ENCODE results near the gene RFC3. TPM values are rescaled to one million over a fixed set of nuclear protein-coding genes. Genes with fewer than 3 reads are reported as not detected.

RFC3 gene
- total RNA-seq, 2 experiments from 2014 or later = 60.0 to 63.0 TPM

- peaks cover 4% of the 10 kb centered on the region for H3K9me3 Mint-ChIP-seq
- TF ChIP-seq, protein P1, sequence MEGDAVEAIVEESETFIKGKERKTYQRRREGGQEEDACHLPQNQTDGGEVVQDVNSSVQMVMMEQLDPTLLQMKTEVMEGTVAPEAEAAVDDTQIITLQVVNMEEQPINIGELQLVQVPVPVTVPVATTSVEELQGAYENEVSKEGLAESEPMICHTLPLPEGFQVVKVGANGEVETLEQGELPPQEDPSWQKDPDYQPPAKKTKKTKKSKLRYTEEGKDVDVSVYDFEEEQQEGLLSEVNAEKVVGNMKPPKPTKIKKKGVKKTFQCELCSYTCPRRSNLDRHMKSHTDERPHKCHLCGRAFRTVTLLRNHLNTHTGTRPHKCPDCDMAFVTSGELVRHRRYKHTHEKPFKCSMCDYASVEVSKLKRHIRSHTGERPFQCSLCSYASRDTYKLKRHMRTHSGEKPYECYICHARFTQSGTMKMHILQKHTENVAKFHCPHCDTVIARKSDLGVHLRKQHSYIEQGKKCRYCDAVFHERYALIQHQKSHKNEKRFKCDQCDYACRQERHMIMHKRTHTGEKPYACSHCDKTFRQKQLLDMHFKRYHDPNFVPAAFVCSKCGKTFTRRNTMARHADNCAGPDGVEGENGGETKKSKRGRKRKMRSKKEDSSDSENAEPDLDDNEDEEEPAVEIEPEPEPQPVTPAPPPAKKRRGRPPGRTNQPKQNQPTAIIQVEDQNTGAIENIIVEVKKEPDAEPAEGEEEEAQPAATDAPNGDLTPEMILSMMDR (IDR thresholded peaks at IDR 0.05) = no peak
- H3K27me3 Mint-ChIP-seq = no peaks in the 10 kb centered on the region
- no peak overlapping the region for H3K27ac Mint-ChIP-seq
- H3K4me3 Mint-ChIP-seq = no peak overlapping the region
- H3K4me1 Mint-ChIP-seq (ENCODE audit: low read depth) = no peaks in the 10 kb centered on the region
- intact Hi-C loops (cut with micrococcal nuclease) = no loop called here
- no peak for DNase-seq
- no peak for ATAC-seq
- ChIA-PET POLR2A (interaction anchor here (0.6 kb wide), 1 partner anchor 38 kb away, joined by 3 read pairs; no protein-coding TSS in a partner anchor), CTCF (no interaction called here)
- peaks cover 28% of the 10 kb centered on the region for H3K36me3 Mint-ChIP-seq (ENCODE audit: low read depth)
Measured at GRCh38 chr13:33884531-33885220, 66.7 kb downstream of the RFC3 start.
